ENCODE results near the gene MYH14.

The MYH14 gene

GRCh38 chr19:50192463-50193211 is 10.8 kb upstream of the MYH14 start:
- H3K4me3 ChIP-seq (ENCODE audit: low read depth, low read length), result no peak overlapping the region
- TF ChIP-seq, protein P1, sequence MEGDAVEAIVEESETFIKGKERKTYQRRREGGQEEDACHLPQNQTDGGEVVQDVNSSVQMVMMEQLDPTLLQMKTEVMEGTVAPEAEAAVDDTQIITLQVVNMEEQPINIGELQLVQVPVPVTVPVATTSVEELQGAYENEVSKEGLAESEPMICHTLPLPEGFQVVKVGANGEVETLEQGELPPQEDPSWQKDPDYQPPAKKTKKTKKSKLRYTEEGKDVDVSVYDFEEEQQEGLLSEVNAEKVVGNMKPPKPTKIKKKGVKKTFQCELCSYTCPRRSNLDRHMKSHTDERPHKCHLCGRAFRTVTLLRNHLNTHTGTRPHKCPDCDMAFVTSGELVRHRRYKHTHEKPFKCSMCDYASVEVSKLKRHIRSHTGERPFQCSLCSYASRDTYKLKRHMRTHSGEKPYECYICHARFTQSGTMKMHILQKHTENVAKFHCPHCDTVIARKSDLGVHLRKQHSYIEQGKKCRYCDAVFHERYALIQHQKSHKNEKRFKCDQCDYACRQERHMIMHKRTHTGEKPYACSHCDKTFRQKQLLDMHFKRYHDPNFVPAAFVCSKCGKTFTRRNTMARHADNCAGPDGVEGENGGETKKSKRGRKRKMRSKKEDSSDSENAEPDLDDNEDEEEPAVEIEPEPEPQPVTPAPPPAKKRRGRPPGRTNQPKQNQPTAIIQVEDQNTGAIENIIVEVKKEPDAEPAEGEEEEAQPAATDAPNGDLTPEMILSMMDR (IDR thresholded peaks at IDR 0.05; ENCODE audit: low read depth, low read length), result no peak

DNA sequence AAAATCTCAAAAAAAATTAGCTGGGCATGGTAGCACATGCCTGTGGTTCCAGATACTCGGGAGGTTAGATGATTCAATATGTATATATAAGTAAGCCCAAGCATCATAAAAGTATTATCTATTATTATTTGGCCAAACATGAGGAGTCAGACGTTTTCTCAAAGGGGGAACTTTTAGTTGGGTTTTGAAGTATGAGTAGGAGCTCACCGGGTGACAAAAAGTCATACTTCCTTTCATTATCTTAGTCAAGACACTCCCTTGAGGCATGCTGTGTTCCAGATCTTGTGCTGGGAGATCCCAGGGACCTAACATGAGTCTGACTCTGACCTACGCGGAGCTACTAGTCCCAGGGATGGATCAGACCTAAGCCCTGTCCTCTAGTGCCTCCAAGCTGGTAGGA is 8.2 kb upstream of the MYH14 start:
- TF ChIP-seq, protein P1 (IDR thresholded peaks at IDR 0.05; ENCODE audit: low read depth, low read length), result no peak
- no peak overlapping the region for H3K4me3 ChIP-seq (ENCODE audit: low read depth, low read length)

DNA sequence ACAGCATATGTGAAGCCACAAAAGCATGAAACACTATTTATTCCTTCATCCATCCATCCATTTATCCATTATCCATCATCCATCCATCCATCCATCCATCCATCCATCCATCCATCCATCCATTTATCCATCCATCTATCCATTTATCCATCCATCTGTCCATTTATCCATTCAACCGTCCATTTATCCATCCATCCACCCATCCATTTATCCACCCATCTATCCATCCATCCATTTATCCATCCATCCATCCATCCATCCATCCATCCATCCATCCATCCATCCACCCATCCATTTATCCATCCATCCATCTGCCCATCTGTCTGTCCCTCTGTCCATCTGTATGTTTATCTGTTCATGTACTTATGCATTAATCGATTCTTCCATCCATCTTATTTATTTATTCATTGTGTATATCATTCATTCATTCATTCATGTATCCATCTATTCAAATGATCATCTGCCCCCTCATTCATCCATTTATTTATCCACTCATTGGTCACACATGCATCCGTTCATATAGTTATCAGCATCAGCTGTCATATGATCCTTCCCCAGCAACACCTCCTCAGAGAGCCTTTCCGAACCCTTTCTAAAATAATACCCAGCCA is 7.0 kb upstream of the MYH14 start:
- TF ChIP-seq, protein P1 (IDR thresholded peaks at IDR 0.05; ENCODE audit: low read depth, low read length), result no peak
- no peak overlapping the region for H3K4me3 ChIP-seq (ENCODE audit: low read depth, low read length)

GRCh38 chr19:50197348-50197747 is 6.1 kb upstream of the MYH14 start:
- TF ChIP-seq, protein P1 (IDR thresholded peaks at IDR 0.05; ENCODE audit: low read depth, low read length), result no peak
- H3K4me3 ChIP-seq (ENCODE audit: low read depth, low read length), result no peak overlapping the region

DNA sequence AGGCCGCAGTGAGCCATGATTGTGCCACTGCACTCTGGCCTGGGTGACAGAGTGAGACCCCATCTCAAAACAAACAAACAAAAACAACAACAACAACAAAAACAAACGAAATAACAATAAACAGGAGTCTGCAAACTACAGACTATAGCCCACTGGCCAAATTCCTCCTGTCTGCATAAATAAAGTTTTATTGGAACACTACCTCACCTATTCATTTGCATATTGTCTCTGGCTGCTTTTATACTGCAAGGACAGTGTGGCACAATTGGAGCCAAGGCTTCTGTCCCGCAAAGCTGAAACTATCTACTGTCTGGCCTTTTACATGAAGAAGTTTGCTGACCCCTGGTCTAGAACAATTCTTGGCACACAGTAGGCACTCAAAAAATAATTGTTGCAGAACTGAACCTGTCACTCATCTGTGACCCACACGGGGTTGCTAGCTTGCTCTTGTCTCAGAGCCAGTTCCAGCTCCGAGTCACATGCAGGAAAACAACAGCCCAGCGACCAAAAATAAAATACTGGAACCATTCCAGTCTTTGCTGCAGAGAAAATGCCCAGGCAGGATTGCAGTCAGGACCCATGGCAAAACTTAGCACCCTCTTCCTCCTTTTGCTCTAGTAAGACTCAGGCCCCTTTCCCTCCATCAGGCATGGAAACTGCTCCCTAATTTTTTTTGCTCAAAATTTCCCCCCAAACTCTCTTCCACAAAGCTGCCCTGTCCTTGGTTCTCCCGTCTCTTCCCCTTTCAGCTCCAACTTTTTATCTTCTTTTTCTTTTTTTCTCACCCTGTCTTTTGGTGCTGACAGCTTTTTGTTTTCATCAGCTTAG is 4.8 kb upstream of the MYH14 start:
- H3K4me3 ChIP-seq (ENCODE audit: low read depth, low read length), result no peak overlapping the region
- TF ChIP-seq, protein P1 (IDR thresholded peaks at IDR 0.05; ENCODE audit: low read depth, low read length), result no peak

- H3K4me3 ChIP-seq (ENCODE audit: low read depth, low read length), result no peak overlapping the region
- TF ChIP-seq, protein P1 (IDR thresholded peaks at IDR 0.05; ENCODE audit: low read depth, low read length), result no peak
Measured at GRCh38 chr19:50199259-50199555, 4.2 kb upstream of the MYH14 start.

GRCh38 chr19:50202386-50202785 is 1.0 kb upstream of the MYH14 start:
- H3K4me3 ChIP-seq (ENCODE audit: low read depth, low read length), result no peak overlapping the region
- TF ChIP-seq, protein P1 (IDR thresholded peaks at IDR 0.05; ENCODE audit: low read depth, low read length), result no peak

Measured in WI38 (cell line).